GM13976 (cell line): ENCODE measurements around the gene WNT4.
A peak's percentile ranks its signal among the peaks of the same experiment; 100 is the strongest.

ENCODE experiments used
- DNase-seq: peaks from one replicate; pipeline ENCODE4 v3.0.0; 2012; ENCODE audit warnings: low spot score
- in situ Hi-C: fragments of 300-500 bp; cut with MboI; formaldehyde crosslinking; loops from one replicate; pipeline ENCODE4 v1.12.0; 2022; ENCODE audit warnings: low sequenced_read_pairs, mixed read lengths, inconsistent platforms; ENCODE audit not compliant: unreplicated experiment
- TF ChIP-seq, protein P1 (sequence below): IDR thresholded peaks from 2 replicates; pipeline ENCODE4 v1.5.1; 2012; ENCODE audit warnings: borderline replicate concordance, mild to moderate bottlenecking; ENCODE audit not compliant: insufficient read depth; ENCODE audit errors: extremely low read depth, missing control alignments, control extremely low read depth

Gene WNT4

GRCh38 chr1:22132517-22133235 lies 10.2 kb downstream of the WNT4 start:
- in situ Hi-C loops, result loop anchor here (10.0 to 25.0 kb wide), 2 partner anchors 282 to 505 kb away; partner anchors contain the start of genes C1QA and C1QC
- TF ChIP-seq, protein P1, sequence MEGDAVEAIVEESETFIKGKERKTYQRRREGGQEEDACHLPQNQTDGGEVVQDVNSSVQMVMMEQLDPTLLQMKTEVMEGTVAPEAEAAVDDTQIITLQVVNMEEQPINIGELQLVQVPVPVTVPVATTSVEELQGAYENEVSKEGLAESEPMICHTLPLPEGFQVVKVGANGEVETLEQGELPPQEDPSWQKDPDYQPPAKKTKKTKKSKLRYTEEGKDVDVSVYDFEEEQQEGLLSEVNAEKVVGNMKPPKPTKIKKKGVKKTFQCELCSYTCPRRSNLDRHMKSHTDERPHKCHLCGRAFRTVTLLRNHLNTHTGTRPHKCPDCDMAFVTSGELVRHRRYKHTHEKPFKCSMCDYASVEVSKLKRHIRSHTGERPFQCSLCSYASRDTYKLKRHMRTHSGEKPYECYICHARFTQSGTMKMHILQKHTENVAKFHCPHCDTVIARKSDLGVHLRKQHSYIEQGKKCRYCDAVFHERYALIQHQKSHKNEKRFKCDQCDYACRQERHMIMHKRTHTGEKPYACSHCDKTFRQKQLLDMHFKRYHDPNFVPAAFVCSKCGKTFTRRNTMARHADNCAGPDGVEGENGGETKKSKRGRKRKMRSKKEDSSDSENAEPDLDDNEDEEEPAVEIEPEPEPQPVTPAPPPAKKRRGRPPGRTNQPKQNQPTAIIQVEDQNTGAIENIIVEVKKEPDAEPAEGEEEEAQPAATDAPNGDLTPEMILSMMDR, result no peak
- no peak for DNase-seq

DNA sequence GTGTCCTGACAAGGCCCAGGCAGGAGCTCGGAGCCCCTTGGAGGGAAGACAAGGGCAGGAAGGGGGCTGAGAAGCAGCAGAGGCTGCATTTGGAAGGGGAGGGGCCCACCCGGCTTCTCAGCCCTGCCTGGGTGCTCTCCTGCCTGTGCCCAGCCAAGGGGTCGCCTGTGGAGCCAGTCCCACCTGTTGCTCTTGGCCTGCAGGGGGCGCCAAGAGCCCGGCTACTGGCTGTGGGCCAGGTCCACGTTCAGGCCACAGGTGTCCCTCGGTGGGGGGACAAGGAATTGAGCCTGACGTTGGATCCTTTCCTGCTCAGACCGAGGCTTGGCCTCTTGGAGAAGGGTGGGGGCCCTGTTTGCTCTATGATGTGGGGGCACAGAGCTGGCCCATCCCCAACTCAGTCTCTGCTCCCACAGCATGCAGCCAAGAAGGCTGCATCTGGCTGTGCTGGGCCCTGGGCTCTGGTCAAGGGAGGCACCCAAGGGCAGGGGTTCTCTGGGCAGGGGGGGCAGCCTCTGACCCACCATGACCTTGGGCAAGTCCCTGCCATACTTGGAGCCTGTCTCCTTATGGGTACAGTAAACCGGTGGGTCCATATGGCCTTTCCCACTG lies 10.9 kb downstream of the WNT4 start:
- in situ Hi-C loops, result loop anchor here (10.0 to 25.0 kb wide), 2 partner anchors 283 to 505 kb away; partner anchors contain the start of genes C1QA and C1QC
- peak; percentile 91 for DNase-seq
- TF ChIP-seq, protein P1, result peak; percentile 93

DNA sequence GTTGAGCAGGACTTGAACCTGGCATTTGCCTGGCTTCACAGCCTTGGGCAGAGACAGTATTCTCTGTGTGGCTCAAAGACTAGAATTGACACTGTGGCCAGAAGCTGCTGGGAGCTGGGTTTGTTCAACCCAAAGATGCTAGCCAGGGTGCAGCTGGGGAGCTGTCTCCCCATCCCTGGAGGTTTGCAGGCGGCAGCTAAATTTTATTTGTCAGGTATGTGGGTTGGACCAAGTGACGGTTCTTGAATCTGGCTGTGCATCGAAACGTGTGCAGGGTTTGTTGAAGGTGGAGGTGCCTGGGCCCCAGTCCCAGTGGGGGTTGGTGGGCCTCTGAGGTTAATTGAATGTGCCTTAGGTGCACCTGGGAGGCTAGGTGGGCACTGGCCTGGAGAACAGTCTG lies 11.8 kb downstream of the WNT4 start:
- DNase-seq, result no peak
- TF ChIP-seq, protein P1, result no peak
- in situ Hi-C loops, result loop anchor here (10.0 to 25.0 kb wide), 2 partner anchors 284 to 506 kb away; partner anchors contain the start of genes C1QA and C1QC

DNA sequence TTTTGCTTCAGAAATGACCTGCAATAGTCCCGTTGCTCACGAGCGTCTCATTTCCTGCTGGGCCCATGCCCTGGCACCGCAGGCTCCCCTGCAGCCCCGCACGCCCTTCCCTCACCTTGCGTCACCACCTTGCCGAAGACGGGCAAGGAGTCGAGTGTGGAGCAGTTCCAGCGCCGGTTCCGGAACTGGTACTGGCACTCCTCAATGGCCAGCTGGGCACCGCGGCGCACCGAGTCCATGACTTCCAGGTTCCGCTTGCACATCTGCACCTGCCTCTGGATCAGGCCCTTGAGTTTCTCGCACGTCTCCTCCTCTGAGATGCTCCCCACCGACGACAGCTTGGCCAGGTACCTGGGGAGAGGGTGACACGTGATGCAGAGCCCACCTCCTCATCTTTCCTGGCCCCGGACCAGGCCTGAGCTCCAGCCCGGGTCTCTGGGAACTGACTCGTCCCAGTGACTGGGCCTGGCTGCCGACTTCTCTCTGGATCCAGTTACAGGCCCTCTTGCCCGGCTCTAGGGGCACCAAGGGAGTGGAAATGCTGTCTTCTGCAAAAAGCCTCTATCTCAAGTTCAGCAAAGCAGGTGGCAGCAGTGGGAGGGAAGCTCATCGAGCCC lies 13.3 kb downstream of the WNT4 start:
- in situ Hi-C loops, result loop anchor here (10.0 to 25.0 kb wide), 2 partner anchors 285 to 508 kb away; partner anchors contain the start of genes C1QA and C1QC
- TF ChIP-seq, protein P1, result no peak
- DNase-seq, result no peak

GRCh38 chr1:22128392-22128791 lies 14.5 kb downstream of the WNT4 start:
- TF ChIP-seq, protein P1, result no peak
- no peak for DNase-seq
- in situ Hi-C loops, result loop anchor here (25.0 kb wide), 1 partner anchor 509 kb away; the partner anchor contains the start of genes C1QA and C1QC

DNA sequence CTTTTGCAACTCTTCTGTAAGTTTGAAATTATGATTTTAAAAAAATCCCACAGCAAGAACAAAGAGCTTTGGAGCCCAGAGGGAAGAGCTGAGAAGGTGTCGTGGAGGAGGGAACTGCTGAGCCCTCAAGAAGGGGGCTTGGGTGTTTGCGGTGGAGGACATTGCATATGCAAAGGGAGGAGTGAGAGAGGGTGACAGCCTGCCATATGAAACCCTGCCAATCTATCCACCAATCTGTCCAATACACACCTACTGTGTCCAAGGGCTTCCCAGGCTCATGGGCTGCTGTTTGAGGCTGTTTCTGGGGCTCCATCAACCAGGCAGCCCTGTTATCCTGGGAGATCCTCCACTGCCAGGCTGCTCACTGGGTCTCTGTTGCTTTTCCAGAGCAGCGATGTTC lies 15.2 kb downstream of the WNT4 start:
- DNase-seq, result no peak
- TF ChIP-seq, protein P1, result no peak
- in situ Hi-C loops, result loop anchor here (25.0 kb wide), 1 partner anchor 510 kb away; the partner anchor contains the start of genes C1QA and C1QC
